A673 (cell line): ENCODE data around the gene PLCG2. TPM values are rescaled to one million over a fixed set of nuclear protein-coding genes. Genes with fewer than 3 reads are reported as not detected.

ENCODE experiments used
- Bru-seq: library from RNA; stranded (reverse); fragments of 400-500 nt; gene quantifications from one replicate; lab custom pipeline; 2021; lab: Mats Ljungman, UMichigan
- BruChase-seq, 2 experiments: library from RNA; stranded (reverse); fragments of 400-500 nt; gene quantifications; one replicate each; lab custom pipeline; 2021; lab: Mats Ljungman, UMichigan
- BruUV-seq: library from RNA; stranded (reverse); fragments of 400-500 nt; replicated peaks from 2 replicates; lab custom pipeline; 2021; lab: Mats Ljungman, UMichigan
- CTCF ChIA-PET: fragments of 300-600 bp; sonication (Branson Sonifier 250); formaldehyde crosslinking; loops from one replicate; lab custom pipeline; 2022; ENCODE audit warnings: antibody characterized with exemption; lab: Charles Lee
- POLR2A ChIA-PET: fragments of 300-600 bp; sonication (Branson Sonifier 250); formaldehyde crosslinking; loops from one replicate; lab custom pipeline; 2022; ENCODE audit warnings: antibody characterized with exemption; ENCODE audit not compliant: low non-redundant PET; lab: Charles Lee
- DNase-seq: peaks from one replicate; pipeline ENCODE4 v3.0.0-alpha.2; 2015; ENCODE audit warnings: low spot score
- H3K27ac ChIP-seq: fragments of 200-600 bp; sonication (generic); 2 replicates; pipeline ENCODE4 v1.5.1; 2016; ENCODE audit warnings: mixed run types, low read depth, mild to moderate bottlenecking, mixed read lengths, antibody characterized with exemption, low read length; ENCODE audit not compliant: poor library complexity, severe bottlenecking
- H3K27me3 ChIP-seq: fragments of 200-600 bp; sonication (generic); replicated peaks from 2 replicates; pipeline ENCODE4 v1.6.1; 2017; ENCODE audit warnings: mixed run types, low read depth, mild to moderate bottlenecking, mixed read lengths, antibody characterized with exemption, low read length; ENCODE audit not compliant: insufficient read depth, poor library complexity
- H3K36me3 ChIP-seq: fragments of 200-600 bp; sonication (generic); 2 replicates; pipeline ENCODE4 v1.6.1; 2016; ENCODE audit warnings: mixed run types, mild to moderate bottlenecking, mixed read lengths, antibody characterized with exemption, low read length; ENCODE audit not compliant: insufficient read depth, poor library complexity, severe bottlenecking
- H3K4me1 ChIP-seq: fragments of 200-600 bp; sonication (generic); 2 replicates; pipeline ENCODE4 v1.6.1; 2017; ENCODE audit warnings: mixed run types, mild to moderate bottlenecking, mixed read lengths, antibody characterized with exemption, low read length; ENCODE audit not compliant: insufficient read depth, poor library complexity, severe bottlenecking
- H3K4me3 ChIP-seq: fragments of 200-600 bp; sonication (generic); 2 replicates; pipeline ENCODE4 v1.5.1; 2016; ENCODE audit warnings: low read depth, mixed run types, mild to moderate bottlenecking, mixed read lengths, low read length; ENCODE audit not compliant: poor library complexity, severe bottlenecking
- H3K9me3 ChIP-seq: fragments of 200-600 bp; sonication (generic); 2 replicates; pipeline ENCODE4 v1.6.1; 2016; ENCODE audit warnings: mixed run types, low read depth, mild to moderate bottlenecking, mixed read lengths, antibody characterized with exemption, low read length; ENCODE audit not compliant: poor library complexity, severe bottlenecking
- CTCF ChIP-seq: fragments of 300-800, 200-600 bp; sonication (generic); conservative IDR thresholded peaks from 2 replicates; pipeline ENCODE4 v1.5.1; 2017; ENCODE audit warnings: low read depth, mild to moderate bottlenecking, antibody characterized with exemption, low read length, moderate library complexity, mixed read lengths
- EZH2 ChIP-seq: fragments of 200-600 bp; sonication (generic); IDR thresholded peaks from 2 replicates; pipeline ENCODE4 v1.6.1; 2017; ENCODE audit warnings: borderline replicate concordance, low read depth, mild to moderate bottlenecking, mixed read lengths, antibody characterized with exemption, low read length; ENCODE audit not compliant: poor library complexity, severe bottlenecking
- intact Hi-C: fragments of 100-400 bp; cut with micrococcal nuclease; formaldehyde crosslinking; loops from one replicate; pipeline ENCODE4 v1.10.0; 2022; ENCODE audit not compliant: unreplicated experiment
- long read RNA-seq: library from polyadenylated mRNA; stranded (forward); transcript quantifications from one replicate; pipeline ENCODE4 v2.0.0, GENCODE V29; 2022
- total RNA-seq: library from RNA; stranded (reverse); gene quantifications from 2 replicates; pipeline ENCODE4 v1.2.3, GENCODE V29; 2021

The PLCG2 gene
- total RNA-seq (5.6 and 9.6 TPM in 2 replicates), Bru-seq, nascent RNA (percentile 38 among the genes with signal in this experiment), BruChase-seq, experiment 1, labeled RNA remaining after a 2-hour chase (percentile 34 among the genes with signal in this experiment), BruChase-seq, experiment 2, labeled RNA remaining after a 6-hour chase (percentile 40 among the genes with signal in this experiment)
- long read RNA-seq, full-length matches to known transcripts, result 7 of 16 reads
- long read RNA-seq, partial matches to known transcripts, result 4 of 16 reads
- long read RNA-seq, other reads (novel, unspliced or antisense), result 5 of 16 reads

- peak; percentile 73 for DNase-seq
- Histone ChIP-seq H3K9me3 (no peaks in the 10 kb centered on the region), H3K36me3 (no peaks in the 10 kb centered on the region), H3K4me1 (peaks cover 3% of the 10 kb centered on the region), H3K4me3 (peak within 1 kb of the TSS; percentile 54), H3K27me3 (peaks cover 21% of the 10 kb centered on the region), H3K27ac (no peak within 1 kb of the TSS)
- POLR2A ChIA-PET, result no interaction called here
- CTCF ChIA-PET, result no interaction called here
- intact Hi-C loops, result no loop called here
- no TSS peak for BruUV-seq
- no peak for TF ChIP-seq EZH2
- no peak for TF ChIP-seq CTCF
Observed at GRCh38 chr16:81778861-81779535, at the start of gene PLCG2. PLCG2 (plus strand) TSS chr16:81779291; CDS start chr16:81785990, 6,699 bp downstream.

GRCh38 chr16:81729451-81729850, 49.6 kb upstream of the PLCG2 start:
- Histone ChIP-seq H3K27ac (peak overlapping the region; percentile 10), H3K4me3 (no peak overlapping the region), H3K4me1 (peaks cover 13% of the 10 kb centered on the region), H3K27me3 (no peaks in the 10 kb centered on the region), H3K36me3 (no peaks in the 10 kb centered on the region), H3K9me3 (no peaks in the 10 kb centered on the region)
- intact Hi-C loops, result no loop called here
- BruUV-seq, result no TSS peak
- POLR2A ChIA-PET, result no interaction called here
- DNase-seq, result peak; percentile 44
- TF ChIP-seq CTCF (peak; percentile 36; the same call in 1 of the 2 replicates), EZH2 (no peak)
- CTCF ChIA-PET, result no interaction called here

GRCh38 chr16:81730090-81731051, 48.7 kb upstream of the PLCG2 start:
- intact Hi-C loops, result loop anchor here (10.0 kb wide), 2 partner anchors 696 to 726 kb away; partner anchors contain the start of genes ATMIN, CENPN and CMC2
- no peaks in the 10 kb centered on the region for H3K9me3 ChIP-seq
- H3K27ac ChIP-seq, result peak overlapping the region; percentile 89
- H3K27me3 ChIP-seq, result no peaks in the 10 kb centered on the region
- no peaks in the 10 kb centered on the region for H3K36me3 ChIP-seq
- no TSS peak for BruUV-seq
- ChIA-PET CTCF (interaction anchor here (0.7 kb wide), 1 partner anchor 607 kb away, joined by 5 read pairs; no protein-coding TSS in a partner anchor), POLR2A (no interaction called here)
- peak; percentile 91 for DNase-seq
- H3K4me3 ChIP-seq, result peak overlapping the region; percentile 44
- TF ChIP-seq CTCF, result peak; percentile 45
- no peak for TF ChIP-seq EZH2
- peaks cover 13% of the 10 kb centered on the region for H3K4me1 ChIP-seq
